ENCODE results near the gene SMAD9.
"Not testable (repeated sequence)": the region's sequence is repeated elsewhere in the genome, so short reads cannot be mapped to it uniquely, and the experiment has no call there.

The SMAD9 gene

GRCh38 chr13:36912369-36912768 lies 7.7 kb downstream of the SMAD9 start:
- no peak for DNase-seq (ENCODE audit: low read depth in 1 of 2, low spot score in 1 of 2)

DNA sequence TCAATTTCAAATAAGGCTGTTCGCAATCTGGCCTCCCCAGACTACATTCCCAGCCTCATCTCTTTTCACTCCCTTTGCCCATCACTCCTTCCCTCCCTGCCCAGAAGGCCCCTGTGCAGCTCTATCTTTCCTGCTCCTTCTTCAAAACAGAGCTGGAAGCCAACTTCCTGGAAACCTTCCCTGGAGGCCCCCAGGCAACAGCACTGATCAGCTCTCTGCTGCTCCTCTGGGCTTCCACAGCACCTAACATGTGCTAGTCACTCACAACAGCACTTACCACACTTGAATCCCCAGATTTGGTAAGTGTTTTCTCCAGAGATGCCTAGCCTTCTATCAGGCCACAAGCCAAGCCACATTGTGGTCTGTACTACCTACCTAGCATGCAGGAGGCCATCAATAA lies 9.5 kb downstream of the SMAD9 start:
- DNase-seq (ENCODE audit: low read depth in 1 of 2, low spot score in 1 of 2), result no peak

- DNase-seq (ENCODE audit: low read depth in 1 of 2, low spot score in 1 of 2), result no peak
Measured at GRCh38 chr13:36907821-36908220, 12.2 kb downstream of the SMAD9 start.

DNA sequence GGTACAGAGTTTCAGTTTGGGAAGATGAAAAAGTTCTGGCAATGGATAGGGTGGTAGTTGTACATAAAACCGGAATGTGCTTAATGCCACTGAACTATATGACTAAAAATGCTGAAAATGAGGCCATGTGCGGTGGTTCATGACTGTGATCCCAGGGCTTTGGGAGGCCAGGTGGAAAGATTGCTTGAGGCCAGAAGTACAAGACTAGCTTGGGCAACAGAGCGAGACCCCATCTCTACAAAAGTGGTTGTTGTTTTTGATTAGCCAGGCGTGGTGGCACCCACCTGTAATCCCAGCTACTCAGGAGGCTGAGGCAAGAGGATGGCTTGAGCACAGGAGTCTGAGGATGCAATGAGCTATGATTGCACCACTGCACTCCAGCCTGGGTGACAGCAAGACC lies 12.8 kb downstream of the SMAD9 start:
- no peak for DNase-seq (ENCODE audit: low read depth in 1 of 2, low spot score in 1 of 2)

GRCh38 chr13:36905944-36906343 lies 14.1 kb downstream of the SMAD9 start:
- no peak for DNase-seq (ENCODE audit: low read depth in 1 of 2, low spot score in 1 of 2)

DNA sequence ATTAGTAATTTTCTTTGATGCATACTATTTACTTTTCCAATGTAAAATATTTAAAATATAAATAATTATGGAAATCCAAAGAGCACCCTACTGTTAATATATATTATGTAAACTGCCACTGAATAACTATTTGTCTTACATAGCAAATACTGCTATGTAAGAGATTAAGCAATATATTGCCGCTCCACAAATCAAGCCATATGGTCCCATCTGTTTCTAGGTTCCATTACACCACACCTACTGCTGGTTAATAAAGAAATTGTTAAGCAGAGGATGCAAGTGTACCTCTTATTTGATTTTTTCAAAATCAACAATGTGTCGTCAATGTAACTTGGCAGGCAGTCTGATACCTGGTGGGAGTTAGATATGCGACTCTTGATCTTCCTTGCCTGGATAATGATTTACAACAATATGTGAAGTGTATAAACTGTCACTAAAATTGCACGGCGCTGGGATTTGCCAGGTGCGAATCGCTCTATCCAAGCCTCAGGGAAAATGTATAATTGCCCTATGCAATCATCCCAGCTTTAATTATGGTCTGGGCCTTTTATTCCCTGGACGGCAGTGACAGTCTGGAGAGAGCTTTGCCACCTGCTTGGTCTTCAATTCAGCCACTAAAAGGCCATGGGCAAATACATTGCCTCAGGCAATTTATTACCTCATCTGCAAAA lies 16.0 kb downstream of the SMAD9 start:
- no peak for DNase-seq (ENCODE audit: low read depth in 1 of 2, low spot score in 1 of 2)

DNA sequence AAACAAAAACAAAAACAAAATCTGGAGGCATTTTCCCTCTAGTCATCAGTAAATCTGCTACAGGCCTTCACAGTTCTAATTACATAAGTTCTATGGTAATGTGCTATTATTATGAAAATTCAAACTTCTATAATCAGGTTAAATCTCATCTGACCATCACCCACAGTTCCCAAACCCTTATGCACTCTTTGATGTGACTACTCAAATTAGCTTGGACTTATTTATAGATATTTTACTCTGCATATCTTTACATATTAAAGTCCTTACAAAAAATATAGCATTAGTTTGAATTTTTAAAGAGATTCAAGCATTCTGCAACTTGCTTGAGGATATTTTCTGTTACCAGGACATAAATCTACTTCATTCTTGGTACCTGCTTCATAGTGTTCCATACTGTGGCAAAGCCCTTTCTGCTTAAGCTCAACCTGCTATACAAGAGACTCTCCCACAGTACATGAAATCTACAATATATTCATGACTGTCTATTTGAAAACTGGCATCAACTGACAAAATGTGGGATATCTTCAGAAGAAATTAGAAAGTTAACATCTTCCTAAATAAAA lies 22.9 kb downstream of the SMAD9 start:
- no peak for DNase-seq (ENCODE audit: low read depth in 1 of 2, low spot score in 1 of 2)

GRCh38 chr13:36891752-36892151 lies 28.3 kb downstream of the SMAD9 start:
- no peak for DNase-seq (ENCODE audit: low read depth in 1 of 2, low spot score in 1 of 2)

- DNase-seq (ENCODE audit: low read depth in 1 of 2, low spot score in 1 of 2), result no peak
Measured at GRCh38 chr13:36888645-36889044, 31.4 kb downstream of the SMAD9 start.

- DNase-seq (ENCODE audit: low read depth in 1 of 2, low spot score in 1 of 2), result no peak
Measured at GRCh38 chr13:36887758-36888521, 32.1 kb downstream of the SMAD9 start.

GRCh38 chr13:36885901-36886300 lies 34.1 kb downstream of the SMAD9 start:
- DNase-seq (ENCODE audit: low read depth in 1 of 2, low spot score in 1 of 2), result no peak

DNA sequence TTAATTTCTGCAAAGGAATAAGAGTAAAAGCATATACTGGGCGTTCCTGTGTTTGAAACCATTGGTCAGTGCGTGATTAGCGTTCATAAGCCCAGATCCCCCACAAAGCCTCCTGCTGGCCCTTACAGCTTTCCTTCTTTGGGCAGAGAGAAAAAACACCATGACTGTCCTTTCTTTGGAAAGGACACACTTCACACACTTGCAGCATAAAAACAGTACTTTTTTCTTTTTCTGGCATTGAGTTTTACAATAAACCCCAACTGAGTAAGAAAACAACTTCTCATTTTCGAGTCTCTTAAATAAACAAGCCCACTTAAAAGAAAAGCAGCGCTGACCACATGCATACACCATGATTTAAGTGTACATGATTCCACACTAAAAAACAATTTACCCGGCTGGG lies 35.8 kb downstream of the SMAD9 start:
- no peak for DNase-seq (ENCODE audit: low read depth in 1 of 2, low spot score in 1 of 2)

GRCh38 chr13:36883824-36884223 lies 36.2 kb downstream of the SMAD9 start:
- no peak for DNase-seq (ENCODE audit: low read depth in 1 of 2, low spot score in 1 of 2)

- DNase-seq (ENCODE audit: low read depth in 1 of 2, low spot score in 1 of 2), result not testable (repeated sequence)
Measured at GRCh38 chr13:36883392-36883791, 36.6 kb downstream of the SMAD9 start.

DNA sequence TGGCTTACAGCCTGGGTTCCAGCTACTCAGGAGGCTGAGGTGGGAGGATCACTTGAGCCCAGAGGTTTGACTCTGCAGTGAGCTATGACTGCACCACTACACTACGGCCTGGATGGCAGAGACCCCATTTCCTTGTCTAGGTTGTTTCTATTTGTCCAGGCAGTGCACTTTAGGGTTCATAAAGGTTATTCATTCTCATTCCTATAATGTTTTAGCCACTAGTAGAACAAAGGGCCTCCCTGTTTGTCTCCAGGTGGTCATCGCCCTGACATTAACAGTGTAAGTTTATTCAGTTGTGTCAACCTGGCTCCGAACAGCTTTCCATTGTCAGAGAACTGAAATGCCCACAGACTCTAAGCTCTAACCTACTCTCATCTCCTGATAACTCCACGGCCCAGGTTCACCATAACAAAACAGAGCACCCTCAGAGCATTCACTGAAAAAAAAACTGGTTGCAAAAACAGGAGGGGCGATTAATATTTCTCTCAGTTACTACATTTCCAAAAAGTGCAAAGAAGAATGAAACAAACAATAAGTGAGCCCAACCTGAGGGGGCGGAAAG lies 37.1 kb downstream of the SMAD9 start:
- DNase-seq (ENCODE audit: low read depth in 1 of 2, low spot score in 1 of 2), result no peak

GRCh38 chr13:36880961-36881360 lies 39.1 kb downstream of the SMAD9 start:
- DNase-seq (ENCODE audit: low read depth in 1 of 2, low spot score in 1 of 2), result no peak

- no peak for DNase-seq (ENCODE audit: low read depth in 1 of 2, low spot score in 1 of 2)
Measured at GRCh38 chr13:36879218-36879938, 40.7 kb downstream of the SMAD9 start.

- DNase-seq (ENCODE audit: low read depth in 1 of 2, low spot score in 1 of 2), result no peak
Measured at GRCh38 chr13:36875961-36876360, 44.1 kb downstream of the SMAD9 start.

GRCh38 chr13:36875431-36875830 lies 44.6 kb downstream of the SMAD9 start:
- DNase-seq (ENCODE audit: low read depth in 1 of 2, low spot score in 1 of 2), result no peak

- DNase-seq (ENCODE audit: low read depth in 1 of 2, low spot score in 1 of 2), result no peak
Measured at GRCh38 chr13:36872621-36873020, 47.4 kb downstream of the SMAD9 start.

DNA sequence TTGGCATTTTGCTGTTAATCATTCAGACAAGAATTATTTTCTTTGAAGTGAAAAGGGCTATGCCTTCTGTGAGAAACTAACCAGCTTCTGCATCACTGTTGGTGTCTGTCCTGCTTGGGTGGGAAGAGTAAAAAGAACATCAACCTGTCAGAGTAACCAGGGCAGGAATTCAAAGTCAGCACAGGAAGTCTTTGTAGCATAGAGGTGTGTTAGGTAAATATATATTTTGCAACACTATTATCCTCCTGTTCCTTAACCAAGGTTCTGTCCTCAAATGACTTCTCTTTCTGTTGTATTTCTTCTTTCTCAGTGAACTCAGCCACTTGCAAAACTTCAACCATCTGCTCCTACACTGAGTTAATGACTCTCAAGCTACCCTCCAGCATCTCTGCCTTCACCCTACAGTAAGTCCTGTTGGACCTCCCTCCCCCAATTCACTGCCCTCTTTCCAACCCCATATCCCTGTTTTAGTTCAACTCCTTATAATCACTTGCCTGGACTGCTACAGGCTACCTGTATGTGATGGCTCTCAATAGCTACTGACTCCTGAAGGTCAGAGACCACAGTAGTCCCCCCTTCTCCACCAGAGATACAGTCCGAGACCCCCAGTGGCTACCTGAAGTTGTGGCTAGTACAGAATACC lies 49.9 kb downstream of the SMAD9 start:
- no peak for DNase-seq (ENCODE audit: low read depth in 1 of 2, low spot score in 1 of 2)
